Liver (tissue), 3 donors: ENCODE data around the gene SH3D21.

ENCODE experiments used
- ATF3 ChIP-seq: IDR thresholded peaks from 2 replicates; pipeline ENCODE4 v1.6.1; 2016; ENCODE audit warnings: antibody characterized with exemption
- CTCF ChIP-seq: fragments of 150-350 bp; IDR thresholded peaks from 2 replicates; pipeline ENCODE4 v1.5.1; 2017; ENCODE audit warnings: improper control_type of control experiment, low read depth, low read length; ENCODE audit not compliant: missing input control
- GABPA ChIP-seq, 2 donors: IDR thresholded peaks in 1 of 2; conservative IDR thresholded peaks in 1 of 2; 2 replicates each; pipeline ENCODE4 v1.6.1; 2016; ENCODE audit warnings: antibody characterized with exemption in 2 of 2, mild to moderate bottlenecking in 1 of 2, moderate library complexity in 1 of 2
- TAF1 ChIP-seq: conservative IDR thresholded peaks from 2 replicates; pipeline ENCODE4 v1.6.1; 2016; ENCODE audit warnings: antibody characterized with exemption, mild to moderate bottlenecking
- YY1 ChIP-seq: IDR thresholded peaks from 2 replicates; pipeline ENCODE4 v1.6.1; 2016; ENCODE audit warnings: antibody characterized with exemption, mild to moderate bottlenecking
- ZBTB33 ChIP-seq: IDR thresholded peaks from 2 replicates; pipeline ENCODE4 v1.6.1; 2016; ENCODE audit warnings: antibody characterized with exemption
- donor health status: healthy.
- donor health status: healthy.

- TF ChIP-seq ATF3 (no peak), CTCF (no peak), YY1 (no peak), ZBTB33 (no peak), TAF1 (no peak), GABPA (IDR thresholded peaks at IDR 0.05 in 1 of 2, conservative IDR thresholded peaks at IDR 0.05 in 1 of 2) (no peak)
Observed at GRCh38 chr1:36329817-36330216, 23.6 kb downstream of the SH3D21 start.
